GM23338 (cell line): ENCODE measurements around the gene SEMA4D. TPM values are rescaled to one million over a fixed set of nuclear protein-coding genes. Genes with fewer than 3 reads are reported as not detected.

Source experiments
- ATAC-seq: fragments of 200-7000 bp; cut with Tn5 transposase; 3 replicates; pipeline ENCODE4 v1.9.1; 2020
- DNase-seq: peaks from one replicate; pipeline ENCODE4 v3.0.0-alpha.2; 2015; ENCODE audit warnings: low spot score
- H2AFZ ChIP-seq: fragments of 200-600 bp; sonication (generic); 2 replicates; pipeline ENCODE4 v1.8.0; 2016; ENCODE audit warnings: antibody characterized with exemption, mild to moderate bottlenecking, moderate library complexity
- H3F3A ChIP-seq: fragments of 200-600 bp; sonication (generic); replicated peaks from 2 replicates; pipeline ENCODE4 v1.8.0; 2017; ENCODE audit warnings: antibody characterized with exemption, mixed run types, low read depth
- H3K27ac ChIP-seq: fragments of 200-600 bp; sonication (generic); 2 replicates; pipeline ENCODE4 v1.6.1; 2016; ENCODE audit warnings: low read depth
- H3K27me3 ChIP-seq: fragments of 200-600 bp; sonication (generic); 2 replicates; pipeline ENCODE4 v1.8.0; 2016; ENCODE audit warnings: mild to moderate bottlenecking, mixed run types, moderate library complexity; ENCODE audit not compliant: insufficient read depth
- H3K36me3 ChIP-seq: fragments of 200-600 bp; sonication (generic); 2 replicates; pipeline ENCODE4 v1.8.0; 2016; ENCODE audit warnings: mild to moderate bottlenecking; ENCODE audit not compliant: insufficient read depth
- H3K4me1 ChIP-seq: fragments of 200-600 bp; sonication (generic); 2 replicates; pipeline ENCODE4 v1.8.0; 2016; ENCODE audit warnings: mild to moderate bottlenecking, moderate library complexity; ENCODE audit not compliant: insufficient read depth
- H3K4me2 ChIP-seq: fragments of 200-600 bp; sonication (generic); 2 replicates; pipeline ENCODE4 v1.7.1; 2017; ENCODE audit warnings: mixed run types
- H3K4me3 ChIP-seq: fragments of 200-600 bp; sonication (generic); 2 replicates; pipeline ENCODE4 v1.6.1; 2016; ENCODE audit warnings: mixed run types
- H3K79me2 ChIP-seq: fragments of 200-600 bp; sonication (generic); replicated peaks from 2 replicates; pipeline ENCODE4 v1.8.0; 2017; ENCODE audit warnings: mild to moderate bottlenecking; ENCODE audit not compliant: insufficient read depth
- H3K9me2 ChIP-seq: fragments of 200-600 bp; sonication (generic); 2 replicates; pipeline ENCODE4 v1.8.0; 2017; ENCODE audit not compliant: insufficient read depth
- H4K20me1 ChIP-seq: fragments of 200-600 bp; sonication (generic); replicated peaks from 2 replicates; pipeline ENCODE4 v1.8.0; 2017; ENCODE audit warnings: mild to moderate bottlenecking; ENCODE audit not compliant: insufficient read depth
- H3K27ac Mint-ChIP-seq: 2 replicates; pipeline ENCODE4 v1.8.0; 2020; ENCODE audit warnings: inconsistent platforms, mild to moderate bottlenecking, moderate library complexity, mixed read lengths
- H3K27me3 Mint-ChIP-seq: 3 replicates; pipeline ENCODE4 v1.8.0; 2022; ENCODE audit warnings: low read depth, mild to moderate bottlenecking, moderate library complexity, mixed read lengths, inconsistent platforms; ENCODE audit not compliant: insufficient read depth, poor library complexity
- H3K36me3 Mint-ChIP-seq: 3 replicates; pipeline ENCODE4 v1.8.0; 2021; ENCODE audit warnings: low read depth, mild to moderate bottlenecking, inconsistent platforms, moderate library complexity, mixed read lengths
- H3K4me1 Mint-ChIP-seq: 3 replicates; pipeline ENCODE4 v1.8.0; 2020; ENCODE audit warnings: mild to moderate bottlenecking, inconsistent platforms, mixed read lengths
- H3K4me3 Mint-ChIP-seq: 3 replicates; pipeline ENCODE4 v1.8.0; 2021; ENCODE audit warnings: moderate library complexity, mild to moderate bottlenecking, inconsistent platforms, mixed read lengths
- H3K9me3 Mint-ChIP-seq: 3 replicates; pipeline ENCODE4 v1.8.0; 2020; ENCODE audit warnings: moderate library complexity, mild to moderate bottlenecking, inconsistent platforms, mixed read lengths
- EZH2 ChIP-seq: fragments of 200-600 bp; sonication (generic); IDR thresholded peaks from one replicate; pipeline ENCODE4 v1.8.0; 2017; ENCODE audit warnings: antibody characterized with exemption, mild to moderate bottlenecking, low read depth; ENCODE audit not compliant: unreplicated experiment
- EZH2phosphoT487 ChIP-seq: fragments of 200-600 bp; sonication (generic); IDR thresholded peaks from one replicate; pipeline ENCODE4 v1.8.1; 2018; ENCODE audit warnings: antibody characterized with exemption; ENCODE audit not compliant: unreplicated experiment
- JUNB ChIP-seq: IDR thresholded peaks from one replicate; pipeline ENCODE4 v1.6.1; 2016; ENCODE audit warnings: antibody characterized with exemption; ENCODE audit not compliant: unreplicated experiment
- NANOG ChIP-seq: IDR thresholded peaks from 2 replicates; pipeline ENCODE4 v1.6.1; 2016; ENCODE audit warnings: antibody characterized with exemption, borderline replicate concordance
- POLR2AphosphoS5 ChIP-seq: IDR thresholded peaks from 2 replicates; pipeline ENCODE4 v1.6.1; 2016; ENCODE audit warnings: antibody characterized with exemption, low read depth
- STAT1 ChIP-seq: IDR thresholded peaks from one replicate; pipeline ENCODE4 v1.6.1; 2016; ENCODE audit warnings: antibody characterized with exemption; ENCODE audit not compliant: unreplicated experiment
- ZNF114 ChIP-seq: fragments of 250-450 bp; sonication (Bioruptor Pico); IDR thresholded peaks from 2 replicates; pipeline ENCODE4 v1.5.0; 2020; ENCODE audit warnings: mild to moderate bottlenecking, moderate library complexity
- ZNF331 ChIP-seq: fragments of 250-450 bp; sonication (Bioruptor Pico); IDR thresholded peaks from 2 replicates; pipeline ENCODE4 v1.5.0; 2020; ENCODE audit warnings: low read depth, mild to moderate bottlenecking, moderate library complexity
- polyA plus RNA-seq: library from polyadenylated mRNA; unstranded; fragments of >200 nt; fragmentation: Nextera tagmentation; extraction: Ambion mirVana; gene quantifications from 2 replicates; pipeline ENCODE4 v1.2.1, GENCODE V29; 2016
- total RNA-seq: library from RNA; depleted of rRNA; stranded (reverse); fragments of >200 nt; shearing (Covaris generic); gene quantifications from 2 replicates; pipeline ENCODE4 v1.2.3, GENCODE V29; 2014
- TF ChIP-seq, protein P1 (sequence below): IDR thresholded peaks from 2 replicates; pipeline ENCODE4 v1.6.1; 2016; ENCODE audit warnings: antibody characterized with exemption
- TF ChIP-seq, protein P2 (sequence below), 2 experiments: fragments of 200-600 bp in 1 of 2; sonication (generic) in 1 of 2; conservative IDR thresholded peaks; 2 replicates each; pipeline versions ENCODE4 v1.5.1 to v1.6.1; 2016 to 2017; ENCODE audit warnings: antibody characterized with exemption in 2 of 2, low read depth in 2 of 2, mild to moderate bottlenecking in 2 of 2, moderate library complexity in 1 of 2
- TF ChIP-seq, protein P3 (sequence below): IDR thresholded peaks from one replicate; pipeline ENCODE4 v1.6.1; 2018; ENCODE audit warnings: antibody characterized with exemption; ENCODE audit not compliant: unreplicated experiment
- TF ChIP-seq, protein P4 (sequence below): fragments of 250-450 bp; sonication (Bioruptor Pico); IDR thresholded peaks from 2 replicates; pipeline ENCODE4 v1.5.0; 2020; ENCODE audit warnings: mild to moderate bottlenecking, moderate library complexity

SEMA4D gene
- total and polyA plus RNA-seq, 2 experiments from 2014 or later, result 19.3 to 63.0 TPM

DNA sequence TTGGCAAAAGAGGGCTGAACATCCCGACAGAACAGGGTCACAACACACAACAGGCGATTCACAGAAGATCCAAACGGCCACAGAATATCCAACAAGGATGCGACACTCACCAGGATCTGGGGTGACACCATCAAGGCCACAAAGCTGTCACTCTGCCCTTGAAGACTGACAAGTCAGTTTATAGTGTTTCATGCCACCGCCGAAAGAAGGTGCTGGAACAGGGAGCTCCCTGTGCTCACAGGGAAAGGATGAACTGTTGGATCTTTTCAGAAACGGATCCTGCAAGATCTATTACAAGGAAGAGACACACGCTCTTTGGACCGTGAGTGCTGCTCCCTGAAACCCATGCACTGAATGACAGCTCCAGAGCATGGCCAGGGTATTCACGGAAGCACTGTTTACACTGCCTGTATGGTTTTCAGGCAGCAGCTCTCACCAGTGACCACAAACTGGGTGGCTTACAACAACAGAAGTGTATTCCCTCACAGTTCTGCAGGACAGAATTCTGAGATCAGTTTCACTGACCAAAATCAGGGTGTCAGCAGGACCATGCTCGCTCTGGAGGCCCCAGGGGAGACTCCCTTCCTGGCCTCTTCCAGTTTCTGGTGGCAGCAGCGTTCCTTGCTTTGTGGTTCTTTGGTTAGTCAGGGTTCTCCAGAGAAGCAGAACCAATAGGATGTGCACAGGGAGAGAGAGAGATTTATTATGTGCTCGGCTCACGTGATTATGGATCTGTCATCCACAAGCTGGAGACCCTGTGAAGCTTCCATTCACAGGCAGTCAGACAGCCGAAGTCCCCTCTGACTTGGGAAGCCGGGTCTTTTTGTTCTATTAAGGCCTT is 52.8 kb downstream of the SEMA4D start:
- Histone ChIP-seq H3K79me2 (peaks cover 63% of the 10 kb centered on the region), H3K9me2 (no peaks in the 10 kb centered on the region), H3K27ac (no peak overlapping the region), H3K4me2 (no peak overlapping the region), H3K4me3 (no peak overlapping the region), H4K20me1 (peaks cover 3% of the 10 kb centered on the region; the same call in 1 of the 2 replicates), H3K27me3 (no peaks in the 10 kb centered on the region), H2AFZ (no peak overlapping the region), H3F3A (no peaks in the 10 kb centered on the region), H3K4me1 (no peaks in the 10 kb centered on the region), H3K36me3 (no peaks in the 10 kb centered on the region; the same call in 1 of the 2 replicates)
- TF ChIP-seq, protein P1, sequence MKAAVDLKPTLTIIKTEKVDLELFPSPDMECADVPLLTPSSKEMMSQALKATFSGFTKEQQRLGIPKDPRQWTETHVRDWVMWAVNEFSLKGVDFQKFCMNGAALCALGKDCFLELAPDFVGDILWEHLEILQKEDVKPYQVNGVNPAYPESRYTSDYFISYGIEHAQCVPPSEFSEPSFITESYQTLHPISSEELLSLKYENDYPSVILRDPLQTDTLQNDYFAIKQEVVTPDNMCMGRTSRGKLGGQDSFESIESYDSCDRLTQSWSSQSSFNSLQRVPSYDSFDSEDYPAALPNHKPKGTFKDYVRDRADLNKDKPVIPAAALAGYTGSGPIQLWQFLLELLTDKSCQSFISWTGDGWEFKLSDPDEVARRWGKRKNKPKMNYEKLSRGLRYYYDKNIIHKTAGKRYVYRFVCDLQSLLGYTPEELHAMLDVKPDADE, result no peak
- TF ChIP-seq, protein P2, sequence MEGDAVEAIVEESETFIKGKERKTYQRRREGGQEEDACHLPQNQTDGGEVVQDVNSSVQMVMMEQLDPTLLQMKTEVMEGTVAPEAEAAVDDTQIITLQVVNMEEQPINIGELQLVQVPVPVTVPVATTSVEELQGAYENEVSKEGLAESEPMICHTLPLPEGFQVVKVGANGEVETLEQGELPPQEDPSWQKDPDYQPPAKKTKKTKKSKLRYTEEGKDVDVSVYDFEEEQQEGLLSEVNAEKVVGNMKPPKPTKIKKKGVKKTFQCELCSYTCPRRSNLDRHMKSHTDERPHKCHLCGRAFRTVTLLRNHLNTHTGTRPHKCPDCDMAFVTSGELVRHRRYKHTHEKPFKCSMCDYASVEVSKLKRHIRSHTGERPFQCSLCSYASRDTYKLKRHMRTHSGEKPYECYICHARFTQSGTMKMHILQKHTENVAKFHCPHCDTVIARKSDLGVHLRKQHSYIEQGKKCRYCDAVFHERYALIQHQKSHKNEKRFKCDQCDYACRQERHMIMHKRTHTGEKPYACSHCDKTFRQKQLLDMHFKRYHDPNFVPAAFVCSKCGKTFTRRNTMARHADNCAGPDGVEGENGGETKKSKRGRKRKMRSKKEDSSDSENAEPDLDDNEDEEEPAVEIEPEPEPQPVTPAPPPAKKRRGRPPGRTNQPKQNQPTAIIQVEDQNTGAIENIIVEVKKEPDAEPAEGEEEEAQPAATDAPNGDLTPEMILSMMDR (conservative IDR thresholded peaks at IDR 0.05; ENCODE audit: low read depth in 2 of 2), result no peak
- TF ChIP-seq EZH2phosphoT487 (no peak), ZNF331 (CRISPR knock-in tag) (no peak), EZH2 (no peak), ZNF114 (no peak), POLR2AphosphoS5 (no peak), JUNB (no peak), STAT1 (no peak), NANOG (no peak)
- TF ChIP-seq, protein P3, sequence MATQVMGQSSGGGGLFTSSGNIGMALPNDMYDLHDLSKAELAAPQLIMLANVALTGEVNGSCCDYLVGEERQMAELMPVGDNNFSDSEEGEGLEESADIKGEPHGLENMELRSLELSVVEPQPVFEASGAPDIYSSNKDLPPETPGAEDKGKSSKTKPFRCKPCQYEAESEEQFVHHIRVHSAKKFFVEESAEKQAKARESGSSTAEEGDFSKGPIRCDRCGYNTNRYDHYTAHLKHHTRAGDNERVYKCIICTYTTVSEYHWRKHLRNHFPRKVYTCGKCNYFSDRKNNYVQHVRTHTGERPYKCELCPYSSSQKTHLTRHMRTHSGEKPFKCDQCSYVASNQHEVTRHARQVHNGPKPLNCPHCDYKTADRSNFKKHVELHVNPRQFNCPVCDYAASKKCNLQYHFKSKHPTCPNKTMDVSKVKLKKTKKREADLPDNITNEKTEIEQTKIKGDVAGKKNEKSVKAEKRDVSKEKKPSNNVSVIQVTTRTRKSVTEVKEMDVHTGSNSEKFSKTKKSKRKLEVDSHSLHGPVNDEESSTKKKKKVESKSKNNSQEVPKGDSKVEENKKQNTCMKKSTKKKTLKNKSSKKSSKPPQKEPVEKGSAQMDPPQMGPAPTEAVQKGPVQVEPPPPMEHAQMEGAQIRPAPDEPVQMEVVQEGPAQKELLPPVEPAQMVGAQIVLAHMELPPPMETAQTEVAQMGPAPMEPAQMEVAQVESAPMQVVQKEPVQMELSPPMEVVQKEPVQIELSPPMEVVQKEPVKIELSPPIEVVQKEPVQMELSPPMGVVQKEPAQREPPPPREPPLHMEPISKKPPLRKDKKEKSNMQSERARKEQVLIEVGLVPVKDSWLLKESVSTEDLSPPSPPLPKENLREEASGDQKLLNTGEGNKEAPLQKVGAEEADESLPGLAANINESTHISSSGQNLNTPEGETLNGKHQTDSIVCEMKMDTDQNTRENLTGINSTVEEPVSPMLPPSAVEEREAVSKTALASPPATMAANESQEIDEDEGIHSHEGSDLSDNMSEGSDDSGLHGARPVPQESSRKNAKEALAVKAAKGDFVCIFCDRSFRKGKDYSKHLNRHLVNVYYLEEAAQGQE, result no peak
- TF ChIP-seq, protein P4, sequence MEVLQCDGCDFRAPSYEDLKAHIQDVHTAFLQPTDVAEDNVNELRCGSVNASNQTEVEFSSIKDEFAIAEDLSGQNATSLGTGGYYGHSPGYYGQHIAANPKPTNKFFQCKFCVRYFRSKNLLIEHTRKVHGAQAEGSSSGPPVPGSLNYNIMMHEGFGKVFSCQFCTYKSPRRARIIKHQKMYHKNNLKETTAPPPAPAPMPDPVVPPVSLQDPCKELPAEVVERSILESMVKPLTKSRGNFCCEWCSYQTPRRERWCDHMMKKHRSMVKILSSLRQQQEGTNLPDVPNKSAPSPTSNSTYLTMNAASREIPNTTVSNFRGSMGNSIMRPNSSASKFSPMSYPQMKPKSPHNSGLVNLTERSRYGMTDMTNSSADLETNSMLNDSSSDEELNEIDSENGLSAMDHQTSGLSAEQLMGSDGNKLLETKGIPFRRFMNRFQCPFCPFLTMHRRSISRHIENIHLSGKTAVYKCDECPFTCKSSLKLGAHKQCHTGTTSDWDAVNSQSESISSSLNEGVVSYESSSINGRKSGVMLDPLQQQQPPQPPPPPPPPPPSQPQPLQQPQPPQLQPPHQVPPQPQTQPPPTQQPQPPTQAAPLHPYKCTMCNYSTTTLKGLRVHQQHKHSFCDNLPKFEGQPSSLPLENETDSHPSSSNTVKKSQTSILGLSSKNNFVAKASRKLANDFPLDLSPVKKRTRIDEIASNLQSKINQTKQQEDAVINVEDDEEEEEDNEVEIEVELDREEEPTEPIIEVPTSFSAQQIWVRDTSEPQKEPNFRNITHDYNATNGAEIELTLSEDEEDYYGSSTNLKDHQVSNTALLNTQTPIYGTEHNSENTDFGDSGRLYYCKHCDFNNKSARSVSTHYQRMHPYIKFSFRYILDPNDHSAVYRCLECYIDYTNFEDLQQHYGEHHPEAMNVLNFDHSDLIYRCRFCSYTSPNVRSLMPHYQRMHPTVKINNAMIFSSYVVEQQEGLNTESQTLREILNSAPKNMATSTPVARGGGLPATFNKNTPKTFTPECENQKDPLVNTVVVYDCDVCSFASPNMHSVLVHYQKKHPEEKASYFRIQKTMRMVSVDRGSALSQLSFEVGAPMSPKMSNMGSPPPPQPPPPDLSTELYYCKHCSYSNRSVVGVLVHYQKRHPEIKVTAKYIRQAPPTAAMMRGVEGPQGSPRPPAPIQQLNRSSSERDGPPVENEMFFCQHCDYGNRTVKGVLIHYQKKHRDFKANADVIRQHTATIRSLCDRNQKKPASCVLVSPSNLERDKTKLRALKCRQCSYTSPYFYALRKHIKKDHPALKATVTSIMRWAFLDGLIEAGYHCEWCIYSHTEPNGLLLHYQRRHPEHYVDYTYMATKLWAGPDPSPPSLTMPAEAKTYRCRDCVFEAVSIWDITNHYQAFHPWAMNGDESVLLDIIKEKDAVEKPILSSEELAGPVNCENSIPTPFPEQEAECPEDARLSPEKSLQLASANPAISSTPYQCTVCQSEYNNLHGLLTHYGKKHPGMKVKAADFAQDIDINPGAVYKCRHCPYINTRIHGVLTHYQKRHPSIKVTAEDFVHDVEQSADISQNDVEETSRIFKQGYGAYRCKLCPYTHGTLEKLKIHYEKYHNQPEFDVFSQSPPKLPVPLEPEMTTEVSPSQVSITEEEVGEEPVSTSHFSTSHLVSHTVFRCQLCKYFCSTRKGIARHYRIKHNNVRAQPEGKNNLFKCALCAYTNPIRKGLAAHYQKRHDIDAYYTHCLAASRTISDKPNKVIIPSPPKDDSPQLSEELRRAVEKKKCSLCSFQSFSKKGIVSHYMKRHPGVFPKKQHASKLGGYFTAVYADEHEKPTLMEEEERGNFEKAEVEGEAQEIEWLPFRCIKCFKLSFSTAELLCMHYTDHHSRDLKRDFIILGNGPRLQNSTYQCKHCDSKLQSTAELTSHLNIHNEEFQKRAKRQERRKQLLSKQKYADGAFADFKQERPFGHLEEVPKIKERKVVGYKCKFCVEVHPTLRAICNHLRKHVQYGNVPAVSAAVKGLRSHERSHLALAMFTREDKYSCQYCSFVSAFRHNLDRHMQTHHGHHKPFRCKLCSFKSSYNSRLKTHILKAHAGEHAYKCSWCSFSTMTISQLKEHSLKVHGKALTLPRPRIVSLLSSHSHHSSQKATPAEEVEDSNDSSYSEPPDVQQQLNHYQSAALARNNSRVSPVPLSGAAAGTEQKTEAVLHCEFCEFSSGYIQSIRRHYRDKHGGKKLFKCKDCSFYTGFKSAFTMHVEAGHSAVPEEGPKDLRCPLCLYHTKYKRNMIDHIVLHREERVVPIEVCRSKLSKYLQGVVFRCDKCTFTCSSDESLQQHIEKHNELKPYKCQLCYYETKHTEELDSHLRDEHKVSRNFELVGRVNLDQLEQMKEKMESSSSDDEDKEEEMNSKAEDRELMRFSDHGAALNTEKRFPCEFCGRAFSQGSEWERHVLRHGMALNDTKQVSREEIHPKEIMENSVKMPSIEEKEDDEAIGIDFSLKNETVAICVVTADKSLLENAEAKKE (CRISPR knock-in tag), result no peak
- H3K27me3 Mint-ChIP-seq, result peaks cover 6% of the 10 kb centered on the region
- H3K36me3 Mint-ChIP-seq, result peaks cover 8% of the 10 kb centered on the region; the same call in 2 of the 3 replicates
- DNase-seq (no peak), ATAC-seq (no peak)
- H3K27ac Mint-ChIP-seq, result no peak overlapping the region; the same call in 1 of the 2 replicates
- H3K9me3 Mint-ChIP-seq, result no peaks in the 10 kb centered on the region
- H3K4me1 Mint-ChIP-seq, result peaks cover 37% of the 10 kb centered on the region
- H3K4me3 Mint-ChIP-seq, result no peak overlapping the region
